ENCODE data around the gene ZNF362. TPM values are rescaled to one million over a fixed set of nuclear protein-coding genes. Genes with fewer than 3 reads are reported as not detected.

The ZNF362 gene
- total and polyA plus RNA-seq, 4 donors = 2.3 to 6.3 (median 5.4) TPM

- TF ChIP-seq ZBTB33 (IDR thresholded peaks at IDR 0.05) (no peak), HNF4G (IDR thresholded peaks at IDR 0.05) (no peak), HNF4A (conservative IDR thresholded peaks at IDR 0.05) (no peak)
- TF ChIP-seq, protein P1, sequence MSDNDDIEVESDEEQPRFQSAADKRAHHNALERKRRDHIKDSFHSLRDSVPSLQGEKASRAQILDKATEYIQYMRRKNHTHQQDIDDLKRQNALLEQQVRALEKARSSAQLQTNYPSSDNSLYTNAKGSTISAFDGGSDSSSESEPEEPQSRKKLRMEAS (IDR thresholded peaks at IDR 0.05) = no peak
- TF ChIP-seq, protein P2, sequence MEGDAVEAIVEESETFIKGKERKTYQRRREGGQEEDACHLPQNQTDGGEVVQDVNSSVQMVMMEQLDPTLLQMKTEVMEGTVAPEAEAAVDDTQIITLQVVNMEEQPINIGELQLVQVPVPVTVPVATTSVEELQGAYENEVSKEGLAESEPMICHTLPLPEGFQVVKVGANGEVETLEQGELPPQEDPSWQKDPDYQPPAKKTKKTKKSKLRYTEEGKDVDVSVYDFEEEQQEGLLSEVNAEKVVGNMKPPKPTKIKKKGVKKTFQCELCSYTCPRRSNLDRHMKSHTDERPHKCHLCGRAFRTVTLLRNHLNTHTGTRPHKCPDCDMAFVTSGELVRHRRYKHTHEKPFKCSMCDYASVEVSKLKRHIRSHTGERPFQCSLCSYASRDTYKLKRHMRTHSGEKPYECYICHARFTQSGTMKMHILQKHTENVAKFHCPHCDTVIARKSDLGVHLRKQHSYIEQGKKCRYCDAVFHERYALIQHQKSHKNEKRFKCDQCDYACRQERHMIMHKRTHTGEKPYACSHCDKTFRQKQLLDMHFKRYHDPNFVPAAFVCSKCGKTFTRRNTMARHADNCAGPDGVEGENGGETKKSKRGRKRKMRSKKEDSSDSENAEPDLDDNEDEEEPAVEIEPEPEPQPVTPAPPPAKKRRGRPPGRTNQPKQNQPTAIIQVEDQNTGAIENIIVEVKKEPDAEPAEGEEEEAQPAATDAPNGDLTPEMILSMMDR (IDR thresholded peaks at IDR 0.05; ENCODE audit: low read depth, low read length, missing input control) = no peak
Measured at GRCh38 chr1:33327587-33328325, 71.5 kb downstream of the ZNF362 start (continued).

DNA sequence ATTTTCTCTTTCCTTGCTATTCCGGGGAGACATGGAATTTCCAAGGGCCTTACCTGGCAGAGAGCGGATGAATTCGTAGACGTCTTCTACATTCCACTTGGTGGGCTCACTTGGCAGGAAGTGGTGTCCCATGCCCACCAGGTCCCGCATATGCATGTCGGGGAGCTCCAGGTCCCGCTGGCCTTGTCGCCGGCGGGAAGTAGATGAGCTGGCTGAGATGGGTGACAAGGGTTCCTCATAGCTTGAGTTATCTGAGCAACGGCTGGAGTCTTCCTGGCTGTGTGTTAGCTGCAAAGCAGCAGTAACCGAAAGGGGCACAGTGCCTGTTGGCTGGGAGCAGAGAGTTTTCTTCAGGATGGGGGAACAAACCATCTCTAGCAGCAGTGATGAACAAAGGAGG lies 72.5 kb downstream of the ZNF362 start:
- Histone ChIP-seq H3K36me3 (ENCODE audit: control insufficient read depth in 4 of 4, insufficient read depth in 3 of 4, low read depth in 1 of 4, low read length in 3 of 4) (peaks cover 43 to 91% (median 85%) of the 10 kb centered on the region in 4 donors), H3K27ac (ENCODE audit: low read depth in 1 of 2, low read length in 2 of 2) (no peak overlapping the region), H3K27me3 (ENCODE audit: control insufficient read depth in 4 of 4, insufficient read depth in 4 of 4, low read length in 3 of 4) (no peaks in the 10 kb centered on the region), H3K9ac (ENCODE audit: low read depth in 1 of 2, low read length in 2 of 2) (no peak overlapping the region), H3K4me3 (ENCODE audit: low read depth in 1 of 3, low read length in 3 of 3) (no peak overlapping the region), H3K4me1 (ENCODE audit: control insufficient read depth in 4 of 4, insufficient read depth in 4 of 4, low read length in 3 of 4) (peaks cover 4 to 40% (median 17%) of the 10 kb centered on the region in 4 donors), H3K9me3 (ENCODE audit: control insufficient read depth in 4 of 4, low read length in 3 of 4) (no peaks in the 10 kb centered on the region)
- DNase-seq (ENCODE audit: low spot score) = no peak
- TF ChIP-seq RXRA (IDR thresholded peaks at IDR 0.05) = no peak
- TF ChIP-seq HNF4A (conservative IDR thresholded peaks at IDR 0.05) = no peak
- TF ChIP-seq RAD21 (IDR thresholded peaks at IDR 0.05) = no peak
- TF ChIP-seq ZBTB33 (IDR thresholded peaks at IDR 0.05) = no peak
- WGBS = 95% methylated on average over 12 of the region's 12 CpGs

- TF ChIP-seq TAF1 (conservative IDR thresholded peaks at IDR 0.05) (no peak), YY1 (IDR thresholded peaks at IDR 0.05) (no peak), JUND (IDR thresholded peaks at IDR 0.05) (no peak), ZBTB33 (IDR thresholded peaks at IDR 0.05) (no peak), HNF4A (conservative IDR thresholded peaks at IDR 0.05) (no peak), GABPA (IDR thresholded peaks at IDR 0.05 in 1 of 2, conservative IDR thresholded peaks at IDR 0.05 in 1 of 2) (no peak), EGR1 (IDR thresholded peaks at IDR 0.05; ENCODE audit: low read depth in 2 of 2) (no peak), HNF4G (IDR thresholded peaks at IDR 0.05) (no peak), RAD21 (IDR thresholded peaks at IDR 0.05) (no peak)
- TF ChIP-seq, protein P1 (IDR thresholded peaks at IDR 0.05) = no peak
- 93% methylated on average over 19 of the region's 19 CpGs for WGBS
- Histone ChIP-seq H3K4me1 (ENCODE audit: control insufficient read depth in 4 of 4, insufficient read depth in 4 of 4, low read length in 3 of 4) (peaks cover 5 to 48% (median 24%) of the 10 kb centered on the region in 4 donors), H3K9me3 (ENCODE audit: control insufficient read depth in 4 of 4, low read length in 3 of 4) (no peaks in the 10 kb centered on the region), H3K27ac (ENCODE audit: low read depth in 1 of 2, low read length in 2 of 2) (no peak overlapping the region), H3K27me3 (ENCODE audit: control insufficient read depth in 4 of 4, insufficient read depth in 4 of 4, low read length in 3 of 4) (no peaks in the 10 kb centered on the region), H3K36me3 (ENCODE audit: control insufficient read depth in 4 of 4, insufficient read depth in 3 of 4, low read depth in 1 of 4, low read length in 3 of 4) (peaks cover 39 to 83% (median 77%) of the 10 kb centered on the region in 4 donors), H3K9ac (ENCODE audit: low read depth in 1 of 2, low read length in 2 of 2) (no peak overlapping the region), H3K4me3 (ENCODE audit: low read depth in 1 of 3, low read length in 3 of 3) (no peak overlapping the region)
- DNase-seq (ENCODE audit: low spot score) = no peak
Measured at GRCh38 chr1:33329600-33330305, 73.5 kb downstream of the ZNF362 start.

All from liver (tissue), 9 donors.